Tongue (tissue), 2 donors: Measurements from ENCODE around the gene DCTPP1. TPM values are rescaled to one million over a fixed set of nuclear protein-coding genes. Genes with fewer than 3 reads are reported as not detected.
A peak's percentile ranks its signal among the peaks of the same experiment; 100 is the strongest.

Source experiments
- DNase-seq: peaks from one replicate; pipeline ENCODE4 v3.0.0-alpha.2; 2015
- total RNA-seq: library from RNA; depleted of rRNA; stranded (reverse); fragments of >200 nt; gene quantifications from one replicate; pipeline ENCODE4 v1.2.3, GENCODE V29; 2014

DCTPP1 gene
- total RNA-seq, 1 donor from 2014 or later, result 22.8 TPM

DNA sequence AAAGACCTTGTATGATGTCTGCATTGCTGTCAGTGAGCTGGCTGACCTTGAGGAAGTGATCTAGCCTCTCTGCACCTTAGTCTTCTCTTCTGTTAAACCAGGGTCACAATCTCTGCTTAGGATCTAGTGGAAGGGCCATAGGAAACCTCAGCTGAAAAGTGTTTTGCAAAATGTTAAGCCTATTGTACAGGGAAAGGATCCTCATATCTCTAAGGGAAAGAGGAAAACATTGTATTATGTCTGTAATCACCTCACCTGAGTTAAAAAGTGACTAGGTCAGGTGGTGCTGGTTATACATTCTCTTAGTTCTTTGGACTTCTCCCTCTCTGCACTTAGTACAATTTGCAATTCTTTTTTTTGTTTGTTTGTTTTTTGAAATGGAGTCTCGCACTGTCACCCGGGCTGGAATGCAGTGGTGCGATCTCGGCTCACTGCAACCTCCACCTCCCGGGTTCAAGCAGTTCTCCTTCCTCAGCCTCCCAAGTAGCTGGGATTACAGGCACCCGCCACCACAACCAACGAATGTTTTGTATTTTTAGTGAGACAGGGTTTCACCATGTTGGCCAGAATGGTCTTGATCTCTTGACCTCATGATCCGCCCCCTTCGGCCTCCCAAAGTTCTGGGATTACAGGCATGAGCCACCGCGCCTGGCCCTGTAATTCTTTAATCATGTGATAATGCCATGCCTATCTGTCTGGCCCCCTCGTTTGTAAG is 17.8 kb upstream of the DCTPP1 start:
- DNase-seq, result no peak

DNA sequence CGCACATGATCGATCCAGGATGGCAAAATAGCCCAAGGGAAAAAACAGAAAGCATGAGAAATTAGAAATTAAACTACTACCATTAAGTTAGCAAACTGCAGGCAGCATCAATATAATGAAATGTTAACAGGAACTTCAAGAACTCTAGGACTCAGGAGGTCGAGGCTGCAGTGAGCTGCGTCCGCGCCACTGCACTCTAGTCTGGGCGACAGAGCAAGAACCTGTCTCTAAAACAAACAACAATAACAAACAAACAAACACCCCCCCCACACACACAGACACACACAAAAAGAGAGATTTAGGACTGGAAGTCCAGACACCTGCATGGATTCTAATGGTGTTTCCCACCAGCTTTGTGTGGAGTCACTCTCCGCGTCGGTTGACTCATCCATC is 16.4 kb upstream of the DCTPP1 start:
- no peak for DNase-seq

- DNase-seq, result peak; percentile 98
These were observed 15.8 kb upstream of the DCTPP1 start, which contains the start of gene SEPHS2 for GRCh38 chr16:30445408-30446202. Gene SEPHS2 (minus strand): TSS chr16:30445874. CDS start chr16:30445727, 147 bp downstream.

- DNase-seq, result no peak
These were observed 15.2 kb upstream of the DCTPP1 start for GRCh38 chr16:30445149-30445407.

- DNase-seq, result no peak
These were observed 14.7 kb upstream of the DCTPP1 start for GRCh38 chr16:30444231-30445148.

- no peak for DNase-seq
These were observed 13.8 kb upstream of the DCTPP1 start for GRCh38 chr16:30443631-30444030.

GRCh38 chr16:30439720-30440348 is 10.0 kb upstream of the DCTPP1 start:
- DNase-seq, result no peak

GRCh38 chr16:30438835-30439234 is 9.0 kb upstream of the DCTPP1 start:
- no peak for DNase-seq

DNA sequence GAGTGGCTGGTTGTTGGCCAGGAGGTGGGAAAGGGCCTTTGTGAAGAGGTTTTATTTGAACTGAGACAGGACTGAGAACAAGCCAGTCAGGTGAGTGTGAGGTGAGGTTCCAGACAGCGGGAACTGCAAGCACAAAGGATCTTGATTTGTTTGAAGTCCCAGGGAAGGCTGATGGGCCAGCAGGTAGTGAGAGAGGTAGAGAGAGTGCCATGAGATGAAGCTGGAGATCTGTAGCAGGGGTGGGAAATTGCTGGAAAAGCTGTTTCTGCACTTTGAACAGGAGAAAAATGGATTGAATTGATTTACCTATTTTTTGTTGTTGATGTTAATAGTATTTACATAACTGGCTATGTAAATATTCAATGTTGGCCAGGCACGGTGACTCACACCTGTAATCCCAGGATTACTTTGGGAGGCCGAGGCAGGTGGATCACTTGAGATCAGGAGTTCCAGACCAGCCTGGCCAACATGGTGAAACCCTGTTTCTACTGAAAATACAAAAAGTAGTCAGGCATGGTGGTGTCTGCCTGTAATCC is 7.7 kb upstream of the DCTPP1 start:
- DNase-seq, result no peak

GRCh38 chr16:30434852-30435251 is 5.0 kb upstream of the DCTPP1 start:
- no peak for DNase-seq

- no peak for DNase-seq
These were observed 669 bp upstream of the DCTPP1 start for GRCh38 chr16:30430428-30430970.

- no peak for DNase-seq
These were observed 482 bp downstream of the DCTPP1 start for GRCh38 chr16:30429418-30429677.

DNA sequence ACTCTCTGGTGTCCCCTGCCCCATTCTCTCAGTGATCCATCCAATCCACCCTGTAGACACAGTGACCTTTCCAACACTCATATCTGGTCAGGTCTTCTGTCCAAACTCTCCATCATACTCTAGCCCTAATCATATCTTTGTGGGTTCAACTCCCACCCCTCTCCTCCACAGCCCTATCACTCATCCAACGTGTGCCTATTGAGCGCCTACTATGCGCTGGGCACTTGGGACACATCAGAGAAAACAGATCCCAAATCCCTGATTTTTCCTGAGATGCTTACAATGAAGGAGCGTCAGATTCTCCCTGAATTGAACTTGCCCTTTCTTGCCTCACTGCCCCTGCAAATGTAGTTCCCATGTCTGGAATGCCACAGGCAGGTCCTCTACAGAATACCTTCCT is 1.8 kb downstream of the DCTPP1 start:
- DNase-seq, result no peak

DNA sequence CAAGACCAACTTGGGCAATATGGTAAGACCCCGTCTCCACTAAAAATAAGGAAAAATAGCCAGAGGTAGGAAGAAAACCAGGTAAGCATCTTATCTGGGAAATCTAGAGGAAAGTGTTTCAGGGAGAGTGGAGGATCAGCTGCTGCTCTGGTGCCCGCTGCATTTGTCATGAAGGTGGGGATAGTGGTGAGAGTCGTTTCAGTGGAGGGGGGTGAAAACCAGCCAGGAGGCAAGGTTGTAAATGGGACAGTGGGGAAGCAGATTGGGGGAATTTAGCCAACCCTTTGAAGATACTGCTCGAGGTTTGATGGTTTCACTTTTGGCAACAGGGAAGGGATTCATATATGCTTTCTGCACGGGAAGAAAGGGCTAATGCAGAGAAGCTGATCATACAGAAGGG is 8.8 kb downstream of the DCTPP1 start:
- DNase-seq, result no peak

GRCh38 chr16:30418350-30419181 is 11.3 kb downstream of the DCTPP1 start:
- DNase-seq, result no peak

GRCh38 chr16:30417529-30418349 is 12.1 kb downstream of the DCTPP1 start:
- DNase-seq, result peak; percentile 95

DNA sequence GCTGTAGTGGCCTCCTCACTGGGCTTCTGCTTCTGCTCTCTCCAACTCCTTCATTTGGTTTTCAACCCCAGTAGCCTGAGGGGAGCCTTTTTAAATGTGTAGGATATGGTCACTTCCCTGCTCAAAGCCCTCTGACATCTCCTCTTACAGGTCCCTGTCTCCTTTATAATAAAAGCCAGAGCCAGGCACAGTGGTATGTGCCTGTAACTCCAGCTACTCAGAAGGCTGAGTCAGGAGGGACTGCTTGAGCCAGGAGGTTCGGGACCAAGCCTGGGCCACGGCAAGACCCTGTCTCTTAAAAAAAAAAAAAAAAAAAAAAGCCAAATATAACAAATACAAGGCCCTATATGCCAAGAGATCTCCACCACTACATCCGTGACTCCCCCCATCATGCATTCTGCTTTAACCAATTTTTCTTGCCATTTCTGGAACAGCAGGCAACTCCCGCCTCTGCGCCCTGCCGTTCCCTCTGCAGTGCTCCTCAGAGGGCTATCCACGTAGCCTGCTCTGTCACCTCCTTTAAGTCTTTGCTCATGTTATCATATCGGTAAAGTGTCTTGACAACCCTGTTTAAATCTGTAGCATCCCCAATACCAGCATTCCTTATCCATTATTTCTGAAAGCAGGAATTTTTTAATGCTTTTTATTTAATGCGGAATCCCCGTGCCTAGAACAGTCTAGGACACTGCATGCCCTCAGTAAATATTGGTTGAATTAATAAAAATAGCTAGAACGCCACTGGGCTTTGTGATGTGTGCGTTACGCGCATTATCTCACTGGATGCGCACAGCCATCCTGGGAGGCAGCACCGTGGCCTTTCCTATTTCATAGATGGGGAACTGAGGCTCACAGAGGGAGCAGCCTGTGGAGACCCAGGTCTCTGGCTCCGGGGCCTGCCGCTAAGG is 13.0 kb downstream of the DCTPP1 start:
- peak; percentile 18 for DNase-seq

- no peak for DNase-seq
These were observed 13.7 kb downstream of the DCTPP1 start for GRCh38 chr16:30416047-30416603.

GRCh38 chr16:30414159-30414558 is 15.7 kb downstream of the DCTPP1 start:
- DNase-seq, result no peak
